ENCODE data around the gene SIPA1. TPM values are rescaled to one million over a fixed set of nuclear protein-coding genes. Genes with fewer than 3 reads are reported as not detected.

SIPA1 gene
- total and polyA plus RNA-seq, 9 donors: 10.0 to 48.2 (median 37.9) TPM

DNA sequence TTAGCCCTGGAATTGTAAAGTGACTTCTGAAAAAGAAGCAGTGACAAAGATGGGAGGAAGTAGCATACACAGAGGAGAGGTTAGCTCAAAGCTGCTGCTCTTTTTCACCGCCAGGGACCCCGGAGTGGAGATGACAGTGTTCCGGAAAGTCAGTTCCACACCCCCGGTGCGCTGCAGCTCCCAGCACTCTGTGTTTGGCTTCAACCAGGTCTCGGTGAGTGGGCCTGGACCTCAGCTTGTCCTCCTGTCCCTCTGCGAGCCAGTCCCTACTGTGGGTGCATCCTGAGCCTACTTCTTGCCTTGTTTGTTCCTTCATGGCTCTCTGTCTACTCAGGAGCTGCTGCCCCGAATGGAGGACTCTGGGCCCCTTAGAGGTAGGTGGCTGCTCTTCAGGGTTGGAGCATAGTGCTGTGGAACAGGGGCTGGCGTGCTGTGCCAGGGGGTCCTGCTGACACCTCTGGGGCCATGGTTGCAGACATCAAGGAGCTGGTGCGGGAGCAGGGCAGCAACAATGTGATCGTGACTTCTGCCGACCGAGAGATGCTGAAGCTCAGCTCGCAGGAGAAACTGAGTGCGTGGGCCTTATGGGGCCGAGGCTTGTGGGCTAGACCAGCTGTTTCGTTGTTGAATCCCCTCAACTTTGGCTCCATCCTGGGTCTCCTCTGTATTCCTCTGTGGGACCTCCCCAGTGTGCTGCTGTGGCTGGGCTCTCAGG, 20.6 kb upstream of the SIPA1 start:
- Histone ChIP-seq H3K27ac (no peak overlapping the region), H3K4me3 (no peak overlapping the region), H3K9me3 (no peaks in the 10 kb centered on the region), H3K4me1 (ENCODE audit: insufficient read depth) (peaks cover 15% of the 10 kb centered on the region), H3K27me3 (no peaks in the 10 kb centered on the region), H3K36me3 (no peaks in the 10 kb centered on the region)
- TF ChIP-seq EP300 (IDR thresholded peaks at IDR 0.05) (no peak), POLR2A (IDR thresholded peaks at IDR 0.05) (no peak)
- TF ChIP-seq, protein P1, sequence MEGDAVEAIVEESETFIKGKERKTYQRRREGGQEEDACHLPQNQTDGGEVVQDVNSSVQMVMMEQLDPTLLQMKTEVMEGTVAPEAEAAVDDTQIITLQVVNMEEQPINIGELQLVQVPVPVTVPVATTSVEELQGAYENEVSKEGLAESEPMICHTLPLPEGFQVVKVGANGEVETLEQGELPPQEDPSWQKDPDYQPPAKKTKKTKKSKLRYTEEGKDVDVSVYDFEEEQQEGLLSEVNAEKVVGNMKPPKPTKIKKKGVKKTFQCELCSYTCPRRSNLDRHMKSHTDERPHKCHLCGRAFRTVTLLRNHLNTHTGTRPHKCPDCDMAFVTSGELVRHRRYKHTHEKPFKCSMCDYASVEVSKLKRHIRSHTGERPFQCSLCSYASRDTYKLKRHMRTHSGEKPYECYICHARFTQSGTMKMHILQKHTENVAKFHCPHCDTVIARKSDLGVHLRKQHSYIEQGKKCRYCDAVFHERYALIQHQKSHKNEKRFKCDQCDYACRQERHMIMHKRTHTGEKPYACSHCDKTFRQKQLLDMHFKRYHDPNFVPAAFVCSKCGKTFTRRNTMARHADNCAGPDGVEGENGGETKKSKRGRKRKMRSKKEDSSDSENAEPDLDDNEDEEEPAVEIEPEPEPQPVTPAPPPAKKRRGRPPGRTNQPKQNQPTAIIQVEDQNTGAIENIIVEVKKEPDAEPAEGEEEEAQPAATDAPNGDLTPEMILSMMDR (IDR thresholded peaks at IDR 0.05): no peak
- peak in 1 of 5 donors; percentile 31 for DNase-seq
- WGBS, 3 donors: 85 to 88% (median 87%) methylated on average over 17 of the region's 17 CpGs
- intact Hi-C loops (cut with DNase I): no loop called here

GRCh38 chr11:65617990-65618751, 19.7 kb upstream of the SIPA1 start:
- intact Hi-C loops (cut with DNase I): loop anchor here in 1 of 4 donors (2.0 kb wide), 1 partner anchor 151 kb away; no protein-coding TSS in a partner anchor
- TF ChIP-seq EP300 (IDR thresholded peaks at IDR 0.05): no peak
- TF ChIP-seq, protein P1 (IDR thresholded peaks at IDR 0.05): no peak
- WGBS, 3 donors: 88 to 90% (median 88%) methylated on average over 25 to 33 of the region's 33 CpGs
- Histone ChIP-seq H3K9me3 (no peaks in the 10 kb centered on the region), H3K4me3 (no peak overlapping the region), H3K4me1 (ENCODE audit: insufficient read depth) (peaks cover 6% of the 10 kb centered on the region), H3K36me3 (no peaks in the 10 kb centered on the region), H3K27ac (no peak overlapping the region), H3K27me3 (no peaks in the 10 kb centered on the region)
- peak in 1 of 5 donors; percentile 40 for DNase-seq

- WGBS, 3 donors: 83 to 90% (median 84%) methylated on average over 14 of the region's 14 CpGs
- H3K36me3 ChIP-seq: no peaks in the 10 kb centered on the region
- H3K27me3 ChIP-seq: no peaks in the 10 kb centered on the region
- no peak overlapping the region for H3K27ac ChIP-seq
- peaks cover 3% of the 10 kb centered on the region for H3K4me1 ChIP-seq (ENCODE audit: insufficient read depth)
- intact Hi-C loops (cut with DNase I): loop anchor here in 1 of 4 donors (2.0 kb wide), 1 partner anchor 150 kb away; no protein-coding TSS in a partner anchor
- DNase-seq: peak in 1 of 5 donors; percentile 29
- H3K9me3 ChIP-seq: no peaks in the 10 kb centered on the region
- TF ChIP-seq EP300 (IDR thresholded peaks at IDR 0.05) (no peak), POLR2A (IDR thresholded peaks at IDR 0.05) (no peak)
- TF ChIP-seq, protein P1 (IDR thresholded peaks at IDR 0.05): no peak
- no peak overlapping the region for H3K4me3 ChIP-seq
Measured at GRCh38 chr11:65618763-65619162, 19.1 kb upstream of the SIPA1 start.

DNA sequence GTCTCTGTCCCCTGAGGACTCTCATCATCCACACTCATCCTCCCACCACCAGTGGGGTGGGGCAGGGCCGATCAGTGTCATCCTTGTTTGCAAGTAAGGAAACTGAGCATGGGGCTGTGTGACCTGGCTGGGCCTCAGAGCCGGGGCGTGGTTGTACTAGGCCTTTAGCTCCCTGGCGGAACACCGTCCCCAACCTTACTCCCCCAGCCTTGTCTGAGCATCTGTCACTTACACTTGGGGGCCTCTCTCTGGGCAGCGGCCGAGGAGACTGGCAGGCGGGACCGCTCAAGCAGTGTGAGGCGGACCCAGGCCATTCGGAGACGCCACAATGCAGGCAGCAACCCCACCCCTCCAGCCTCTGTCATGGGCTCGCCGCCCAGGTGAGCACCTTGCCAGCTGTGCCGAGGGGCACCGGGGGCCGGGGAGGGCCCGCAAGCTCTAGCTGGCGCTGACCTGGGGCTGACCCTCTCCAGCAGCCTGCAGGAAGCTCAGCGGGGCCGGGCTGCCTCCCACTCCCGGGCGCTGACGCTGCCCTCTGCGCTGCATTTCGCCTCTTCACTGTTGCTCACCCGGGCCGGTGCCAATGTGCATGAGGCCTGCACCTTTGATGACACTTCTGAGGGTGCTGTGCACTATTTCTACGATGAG, 18.5 kb upstream of the SIPA1 start:
- 86 to 89% (median 87%) methylated on average over 27 to 29 of the region's 29 CpGs for WGBS, 3 donors
- intact Hi-C loops (cut with DNase I): loop anchor here in 1 of 4 donors (2.0 kb wide), 1 partner anchor 149 kb away; no protein-coding TSS in a partner anchor
- Histone ChIP-seq H3K27ac (no peak overlapping the region), H3K4me3 (no peak overlapping the region), H3K36me3 (no peaks in the 10 kb centered on the region), H3K27me3 (no peaks in the 10 kb centered on the region), H3K4me1 (ENCODE audit: insufficient read depth) (peaks cover 3% of the 10 kb centered on the region), H3K9me3 (no peaks in the 10 kb centered on the region)
- peak in 1 of 5 donors; percentile 31 for DNase-seq
- TF ChIP-seq, protein P1 (IDR thresholded peaks at IDR 0.05): no peak
- no peak for TF ChIP-seq POLR2A (IDR thresholded peaks at IDR 0.05)
- no peak for TF ChIP-seq EP300 (IDR thresholded peaks at IDR 0.05)

Data from ovary (tissue), 9 donors.